GM12878 (cell line): ENCODE measurements around the gene SLC22A23. TPM values are rescaled to one million over a fixed set of nuclear protein-coding genes. Genes with fewer than 3 reads are reported as not detected.

Experiments used
- ATAC-seq: fragments of 200-7000 bp; cut with Tn5 transposase; 3 replicates; pipeline ENCODE4 v1.9.1; 2020; ENCODE audit warnings: mild to moderate bottlenecking, moderate library complexity
- BruUV-seq: library from RNA; stranded (reverse); fragments of 400-500 nt; replicated peaks from 2 replicates; lab custom pipeline; 2021; lab: Mats Ljungman, UMichigan
- CTCF ChIA-PET: fragments of 300-600 bp; sonication (Branson Sonifier 250); formaldehyde crosslinking; extraction: SDS; loops from one replicate; lab custom pipeline; 2021; ENCODE audit warnings: inconsistent platforms; lab: Yijun Ruan, JAX
- POLR2A ChIA-PET: fragments of 350-600 bp; formaldehyde crosslinking; extraction: SDS; loops from one replicate; lab custom pipeline; 2021; ENCODE audit warnings: inconsistent platforms; lab: Charles Lee
- RAD21 ChIA-PET: fragments of 300-600 bp; sonication (Branson Sonifier 250); formaldehyde crosslinking; loops from one replicate; lab custom pipeline; 2023; ENCODE audit warnings: antibody characterized with exemption; ENCODE audit not compliant: unreplicated experiment; lab: Charles Lee
- SMC1A ChIA-PET: fragments of 300-600 bp; sonication (Branson Sonifier 250); formaldehyde crosslinking; loops from one replicate; lab custom pipeline; 2023; ENCODE audit not compliant: unreplicated experiment, uncharacterized antibody; lab: Charles Lee
- DNase-seq: peaks from one replicate; pipeline ENCODE4 v3.0.0-alpha.2; 2011; ENCODE audit warnings: low read depth, low spot score
- FAIRE-seq: peaks from 3 replicates; lab custom pipeline; 2011; peaks lifted over from hg19 to GRCh38; lab: Jason Lieb, UNC
- H2AFZ ChIP-seq: 2 replicates; pipeline ENCODE4 v1.6.0; 2011; ENCODE audit warnings: low read depth, low read length, control low read depth; ENCODE audit not compliant: control insufficient read depth
- H3K27ac ChIP-seq: 2 replicates; pipeline ENCODE4 v1.5.1; 2011; ENCODE audit warnings: control low read depth; ENCODE audit not compliant: control insufficient read depth, insufficient read depth
- H3K27me3 ChIP-seq, 2 experiments: replicated peaks in 1 of 2; 2 replicates each; pipeline versions ENCODE4 v1.6.0 to v1.6.1; 2011; ENCODE audit warnings: low read length in 1 of 2; ENCODE audit not compliant: control insufficient read depth in 2 of 2, insufficient read depth in 2 of 2
- H3K36me3 ChIP-seq, 2 experiments: 2 replicates each; pipeline ENCODE4 v1.5.1; 2011; ENCODE audit warnings: low read length in 1 of 2; ENCODE audit not compliant: control insufficient read depth in 2 of 2, insufficient read depth in 2 of 2
- H3K4me1 ChIP-seq: 2 replicates; pipeline ENCODE4 v1.6.1; 2011; ENCODE audit warnings: mild to moderate bottlenecking, low read length, moderate library complexity, mixed read lengths; ENCODE audit not compliant: control insufficient read depth, insufficient read depth
- H3K4me2 ChIP-seq: 2 replicates; pipeline ENCODE4 v1.6.0; 2011; ENCODE audit warnings: control low read depth; ENCODE audit not compliant: control insufficient read depth, insufficient read depth
- H3K4me3 ChIP-seq: fragments of 200-600 bp; sonication (generic); 2 replicates; pipeline ENCODE4 v1.5.1; 2016
- H3K79me2 ChIP-seq: 2 replicates; pipeline ENCODE4 v1.6.0; 2011; ENCODE audit warnings: low read length; ENCODE audit not compliant: control insufficient read depth, insufficient read depth
- H3K9ac ChIP-seq: 2 replicates; pipeline ENCODE4 v1.8.0; 2011; ENCODE audit warnings: low read length, control low read depth, mixed read lengths; ENCODE audit not compliant: control insufficient read depth, insufficient read depth
- H3K9me3 ChIP-seq: replicated peaks from 3 replicates; pipeline ENCODE4 v1.5.1; 2011; ENCODE audit warnings: mild to moderate bottlenecking, low read length; ENCODE audit not compliant: control insufficient read depth, insufficient read depth
- H4K20me1 ChIP-seq: 2 replicates; pipeline ENCODE4 v1.6.0; 2011; ENCODE audit not compliant: control insufficient read depth, insufficient read depth
- BRCA1 ChIP-seq: IDR thresholded peaks from 2 replicates; pipeline ENCODE4 v1.6.1; 2011; ENCODE audit warnings: low read depth, low read length, improper control_type of control experiment
- SUZ12 ChIP-seq: fragments of 200-600 bp; sonication (generic); IDR thresholded peaks from one replicate; pipeline ENCODE4 v1.6.1; 2018; ENCODE audit warnings: antibody characterized with exemption, mild to moderate bottlenecking; ENCODE audit not compliant: unreplicated experiment
- TCF12 ChIP-seq: IDR thresholded peaks from 2 replicates; pipeline ENCODE4 v1.6.1; 2011; ENCODE audit warnings: low read depth, mild to moderate bottlenecking, low read length
- WGBS: methylation state at CpG from one replicate; pipeline ENCODE4 v1.1.6; 2016; ENCODE audit warnings: low lambda C conversion rate; ENCODE audit not compliant: insufficient replicate concordance, insufficient coverage; ENCODE audit errors: missing lambda C conversion rate; 5-methylcytosine and 5-hydroxymethylcytosine counted together
- in situ Hi-C: fragments of 300-500 bp; cut with MboI; formaldehyde crosslinking; loops from 9 replicates; pipeline ENCODE4 v1.14.3; 2018; ENCODE audit warnings: mixed read lengths
- intact Hi-C: fragments of 100-400 bp; cut with micrococcal nuclease; formaldehyde crosslinking; loops from one replicate; pipeline ENCODE4 v1.14.2; 2022; ENCODE audit not compliant: unreplicated experiment
- polyA plus RNA-seq, 11 experiments: library from polyadenylated mRNA; depleted of rRNA in 4 of 11; unstranded in 6 of 11; stranded (reverse) in 5 of 11; fragments of >200 nt; fragmentation: Nextera tagmentation in 4 of 11; fragmentation: Illumina TruSeq in 1 of 11; extraction: Ambion mirVana in 4 of 11; extraction: Trizol in 1 of 11; gene quantifications; 1 replicate in 1 of 11; 2 replicates in 10 of 11; pipeline versions ENCODE4 v1.2.1 to v1.2.3, GENCODE V29; 2011 to 2016; ENCODE audit warnings: inconsistent platforms in 2 of 11, missing spikeins in 2 of 11, low read depth in 1 of 11
- total RNA-seq, 4 experiments: library from RNA; depleted of rRNA in 3 of 4; stranded (reverse); fragments of >200 nt in 3 of 4; fragmentation: Illumina TruSeq in 1 of 4; extraction: Trizol in 1 of 4; gene quantifications; 2 replicates each; pipeline versions ENCODE4 v1.2.1 to v1.2.3, GENCODE V29; 2013 to 2021
- TF ChIP-seq, protein P1 (sequence below): fragments of 450-650 bp; IDR thresholded peaks from 2 replicates; pipeline ENCODE4 v1.6.1; 2018; ENCODE audit warnings: mild to moderate bottlenecking, low read depth, moderate library complexity; ENCODE audit not compliant: partially characterized antibody
- TF ChIP-seq, protein P2 (sequence below): IDR thresholded peaks from 2 replicates; pipeline ENCODE4 v1.6.1; 2012; ENCODE audit warnings: low read depth, low read length, improper control_type of control experiment

The SLC22A23 gene
- total and polyA plus RNA-seq, 10 of the 15 experiments (the other 5 are each of a cell fraction or from before 2014, with no cell fraction given) = 0.20 to 2.4 (median 0.74) TPM

DNA sequence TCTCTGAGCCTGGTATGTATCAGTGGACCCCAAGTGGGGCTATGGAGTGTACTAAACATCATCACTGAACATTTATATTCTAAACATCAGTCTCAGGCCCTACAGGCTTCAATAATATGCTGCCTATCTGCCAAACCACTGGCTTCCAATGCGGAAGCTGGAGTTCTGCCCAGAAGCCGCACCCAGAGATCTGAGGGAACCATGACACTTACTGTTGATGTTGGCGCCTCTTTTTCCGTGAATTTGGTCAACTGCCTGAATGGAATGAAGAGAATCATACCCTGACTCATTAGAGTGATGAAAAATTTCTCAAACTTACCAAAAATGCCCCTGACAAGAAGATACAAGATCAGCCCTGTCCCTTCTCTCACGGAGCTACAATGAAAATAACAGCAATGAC lies 66.2 kb downstream of the SLC22A23 start:
- no peak for FAIRE-seq
- ATAC-seq = no peak
- H2AFZ ChIP-seq = no peak overlapping the region
- H3K4me1 ChIP-seq = peaks cover 15% of the 10 kb centered on the region
- ChIA-PET POLR2A (interaction anchor here (0.6 kb wide), 1 partner anchor 627 kb away, joined by 3 read pairs; no protein-coding TSS in a partner anchor), SMC1A (interaction anchor here (0.6 kb wide), 1 partner anchor 15 kb away, joined by 3 read pairs; no protein-coding TSS in a partner anchor), CTCF (interaction anchor here (1.3 to 3.2 kb wide), 3 partner anchors 9 to 19 kb away, joined by 3 to 16 read pairs (median 4); no protein-coding TSS in a partner anchor), RAD21 (interaction anchor here (1.1 kb wide), 1 partner anchor 53 kb away, joined by 3 read pairs; no protein-coding TSS in a partner anchor)
- H3K4me3 ChIP-seq = no peak overlapping the region
- H3K79me2 ChIP-seq = no peaks in the 10 kb centered on the region
- no peaks in the 10 kb centered on the region for H3K27me3 ChIP-seq
- DNase-seq = no peak
- in situ Hi-C loops (no loop called here), intact Hi-C loops (no loop called here)
- no peak overlapping the region for H3K9ac ChIP-seq
- no peaks in the 10 kb centered on the region for H4K20me1 ChIP-seq
- H3K36me3 ChIP-seq = no peaks in the 10 kb centered on the region
- TF ChIP-seq, protein P1, sequence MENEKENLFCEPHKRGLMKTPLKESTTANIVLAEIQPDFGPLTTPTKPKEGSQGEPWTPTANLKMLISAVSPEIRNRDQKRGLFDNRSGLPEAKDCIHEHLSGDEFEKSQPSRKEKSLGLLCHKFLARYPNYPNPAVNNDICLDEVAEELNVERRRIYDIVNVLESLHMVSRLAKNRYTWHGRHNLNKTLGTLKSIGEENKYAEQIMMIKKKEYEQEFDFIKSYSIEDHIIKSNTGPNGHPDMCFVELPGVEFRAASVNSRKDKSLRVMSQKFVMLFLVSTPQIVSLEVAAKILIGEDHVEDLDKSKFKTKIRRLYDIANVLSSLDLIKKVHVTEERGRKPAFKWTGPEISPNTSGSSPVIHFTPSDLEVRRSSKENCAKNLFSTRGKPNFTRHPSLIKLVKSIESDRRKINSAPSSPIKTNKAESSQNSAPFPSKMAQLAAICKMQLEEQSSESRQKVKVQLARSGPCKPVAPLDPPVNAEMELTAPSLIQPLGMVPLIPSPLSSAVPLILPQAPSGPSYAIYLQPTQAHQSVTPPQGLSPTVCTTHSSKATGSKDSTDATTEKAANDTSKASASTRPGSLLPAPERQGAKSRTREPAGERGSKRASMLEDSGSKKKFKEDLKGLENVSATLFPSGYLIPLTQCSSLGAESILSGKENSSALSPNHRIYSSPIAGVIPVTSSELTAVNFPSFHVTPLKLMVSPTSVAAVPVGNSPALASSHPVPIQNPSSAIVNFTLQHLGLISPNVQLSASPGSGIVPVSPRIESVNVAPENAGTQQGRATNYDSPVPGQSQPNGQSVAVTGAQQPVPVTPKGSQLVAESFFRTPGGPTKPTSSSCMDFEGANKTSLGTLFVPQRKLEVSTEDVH = no peak
- no peak for TF ChIP-seq BRCA1
- TF ChIP-seq TCF12 = no peak
- TF ChIP-seq, protein P2, sequence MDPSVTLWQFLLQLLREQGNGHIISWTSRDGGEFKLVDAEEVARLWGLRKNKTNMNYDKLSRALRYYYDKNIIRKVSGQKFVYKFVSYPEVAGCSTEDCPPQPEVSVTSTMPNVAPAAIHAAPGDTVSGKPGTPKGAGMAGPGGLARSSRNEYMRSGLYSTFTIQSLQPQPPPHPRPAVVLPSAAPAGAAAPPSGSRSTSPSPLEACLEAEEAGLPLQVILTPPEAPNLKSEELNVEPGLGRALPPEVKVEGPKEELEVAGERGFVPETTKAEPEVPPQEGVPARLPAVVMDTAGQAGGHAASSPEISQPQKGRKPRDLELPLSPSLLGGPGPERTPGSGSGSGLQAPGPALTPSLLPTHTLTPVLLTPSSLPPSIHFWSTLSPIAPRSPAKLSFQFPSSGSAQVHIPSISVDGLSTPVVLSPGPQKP = no peak
- TF ChIP-seq SUZ12 = no peak
- H3K4me2 ChIP-seq = no peak overlapping the region
- H3K9me3 ChIP-seq = no peaks in the 10 kb centered on the region; the same call in 2 of the 3 replicates
- H3K27ac ChIP-seq = no peak overlapping the region
- WGBS = 40% methylated on average over 5 of the region's 5 CpGs
- no TSS peak for BruUV-seq
